Activated naive CD8-positive, alpha-beta T cell (primary cell): Measurements from ENCODE around the gene OLFM4.

Source experiments
- H3K27ac Mint-ChIP-seq: one replicate; pipeline ENCODE4 v1.8.0; 2021; ENCODE audit warnings: mixed read lengths
- H3K27me3 Mint-ChIP-seq: one replicate; pipeline ENCODE4 v1.8.0; 2021; ENCODE audit warnings: mixed read lengths
- H3K36me3 Mint-ChIP-seq: one replicate; pipeline ENCODE4 v1.8.0; 2021; ENCODE audit warnings: mixed read lengths
- H3K4me1 Mint-ChIP-seq: one replicate; pipeline ENCODE4 v1.8.0; 2021; ENCODE audit warnings: low read depth, mixed read lengths
- H3K4me3 Mint-ChIP-seq: one replicate; pipeline ENCODE4 v1.8.0; 2021; ENCODE audit warnings: mild to moderate bottlenecking, mixed read lengths
- H3K9me3 Mint-ChIP-seq: one replicate; pipeline ENCODE4 v1.8.0; 2021; ENCODE audit warnings: low read depth, mixed read lengths

The OLFM4 gene

DNA sequence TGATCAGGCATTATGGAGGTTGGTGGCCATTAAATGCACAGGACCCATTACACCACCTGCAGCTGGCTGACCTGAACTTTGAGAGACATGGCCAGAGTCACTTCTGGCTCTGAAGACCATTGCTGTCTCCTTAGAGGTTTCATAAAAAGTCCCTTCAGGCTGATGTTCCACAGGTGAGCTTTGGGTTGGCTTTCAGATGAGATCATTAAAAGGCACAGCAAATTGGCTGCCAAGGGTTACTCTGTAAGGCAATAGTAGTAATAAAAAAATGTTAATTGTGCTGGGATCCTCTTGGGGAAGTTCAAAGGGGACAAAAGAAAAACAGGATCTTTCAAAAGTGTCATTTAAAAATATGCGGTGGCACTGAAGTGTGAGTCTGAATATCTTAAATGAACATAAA is 4.2 kb downstream of the OLFM4 start:
- H3K27ac Mint-ChIP-seq, result no peak overlapping the region

DNA sequence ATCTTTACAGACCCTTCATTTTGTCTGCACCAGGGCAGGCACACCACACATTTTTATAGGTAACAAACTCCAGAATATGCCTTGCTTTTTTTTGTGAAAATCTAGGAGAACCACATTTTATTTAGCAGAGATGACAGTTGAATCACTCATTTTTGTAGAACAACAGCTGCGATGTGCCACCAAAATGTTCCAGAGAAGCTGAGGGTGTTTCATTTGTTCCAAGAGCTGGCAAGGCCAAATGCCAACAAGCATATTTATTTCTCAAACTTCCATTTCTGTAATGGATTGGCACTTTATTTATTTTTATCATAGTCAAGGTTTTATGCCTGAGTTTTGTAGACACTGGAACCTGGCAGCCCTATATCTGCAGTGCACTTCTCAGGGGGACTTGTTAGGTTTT is 10.4 kb downstream of the OLFM4 start:
- no peak overlapping the region for H3K27ac Mint-ChIP-seq
- H3K36me3 Mint-ChIP-seq, result no peaks in the 10 kb centered on the region
- H3K4me3 Mint-ChIP-seq, result no peak overlapping the region
- H3K27me3 Mint-ChIP-seq, result no peaks in the 10 kb centered on the region
- H3K4me1 Mint-ChIP-seq, result no peaks in the 10 kb centered on the region
- no peaks in the 10 kb centered on the region for H3K9me3 Mint-ChIP-seq

More for the DNA sequence above, 4.2 kb downstream of the OLFM4 start:
- Mint-ChIP-seq H3K36me3 (no peaks in the 10 kb centered on the region), H3K4me3 (no peak overlapping the region), H3K27me3 (peaks cover 3% of the 10 kb centered on the region), H3K4me1 (no peaks in the 10 kb centered on the region), H3K9me3 (no peaks in the 10 kb centered on the region)

DNA sequence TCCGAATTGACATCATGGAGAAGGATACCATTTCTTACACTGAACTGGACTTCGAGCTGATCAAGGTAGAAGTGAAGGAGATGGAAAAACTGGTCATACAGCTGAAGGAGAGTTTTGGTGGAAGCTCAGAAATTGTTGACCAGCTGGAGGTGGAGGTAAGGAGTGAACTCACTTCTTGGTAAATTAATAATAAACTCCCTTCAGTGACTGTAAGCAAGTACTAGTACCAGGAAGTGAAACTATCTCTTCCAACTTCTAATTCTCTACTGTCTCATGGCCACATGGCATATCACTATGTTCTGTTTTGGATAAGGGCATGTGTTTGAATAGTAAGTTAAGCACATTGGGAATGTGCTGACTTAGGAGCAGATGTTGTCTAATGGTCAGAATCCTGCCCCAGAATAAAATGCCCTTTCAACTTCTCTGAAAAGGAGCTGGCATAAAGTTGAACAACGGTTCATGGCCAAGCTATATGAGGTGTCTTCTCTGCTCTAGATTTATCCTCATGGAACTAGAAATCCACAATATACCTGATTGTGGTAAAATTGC is 13.4 kb downstream of the OLFM4 start:
- Mint-ChIP-seq H3K27ac (no peak overlapping the region), H3K4me1 (no peaks in the 10 kb centered on the region), H3K4me3 (no peak overlapping the region), H3K36me3 (no peaks in the 10 kb centered on the region), H3K27me3 (no peaks in the 10 kb centered on the region), H3K9me3 (no peaks in the 10 kb centered on the region)

DNA sequence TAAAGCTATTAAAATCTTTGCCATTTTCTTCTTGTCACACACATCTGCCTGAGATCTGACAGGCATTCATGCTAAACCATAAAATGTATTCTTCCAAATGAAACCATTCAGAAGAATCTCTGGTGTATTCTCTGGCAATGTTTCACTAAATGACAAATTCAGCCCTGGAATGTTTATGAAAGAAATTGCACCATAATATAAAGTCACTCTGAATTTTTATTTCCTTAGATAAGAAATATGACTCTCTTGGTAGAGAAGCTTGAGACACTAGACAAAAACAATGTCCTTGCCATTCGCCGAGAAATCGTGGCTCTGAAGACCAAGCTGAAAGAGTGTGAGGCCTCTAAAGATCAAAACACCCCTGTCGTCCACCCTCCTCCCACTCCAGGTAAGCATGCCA is 14.3 kb downstream of the OLFM4 start:
- Mint-ChIP-seq H3K36me3 (no peaks in the 10 kb centered on the region), H3K4me3 (no peak overlapping the region)

DNA sequence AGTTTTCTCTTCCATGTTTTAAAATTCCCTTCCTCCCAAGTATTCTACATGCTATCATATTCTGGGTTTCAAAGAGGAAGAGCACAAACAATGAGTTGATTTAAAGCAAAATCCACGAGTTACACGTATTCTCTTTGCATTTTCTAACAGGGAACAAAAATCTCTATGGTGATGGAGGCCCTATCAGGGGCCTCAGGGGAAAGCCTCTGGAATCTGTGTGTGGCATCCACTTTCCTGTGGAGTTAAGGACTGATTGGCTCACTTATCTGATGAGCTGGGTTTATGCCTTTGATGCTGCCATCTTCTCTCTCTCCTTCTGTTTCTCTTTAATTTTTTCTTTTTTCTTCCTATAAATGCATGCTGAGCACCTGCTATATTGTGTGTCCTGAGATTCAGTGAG is 14.8 kb downstream of the OLFM4 start:
- no peaks in the 10 kb centered on the region for H3K27me3 Mint-ChIP-seq
- H3K4me1 Mint-ChIP-seq, result no peaks in the 10 kb centered on the region
- no peak overlapping the region for H3K4me3 Mint-ChIP-seq
- H3K36me3 Mint-ChIP-seq, result no peaks in the 10 kb centered on the region
- no peak overlapping the region for H3K27ac Mint-ChIP-seq
- no peaks in the 10 kb centered on the region for H3K9me3 Mint-ChIP-seq

More for the DNA sequence above, 14.3 kb downstream of the OLFM4 start:
- Mint-ChIP-seq H3K4me1 (no peaks in the 10 kb centered on the region), H3K27me3 (no peaks in the 10 kb centered on the region), H3K9me3 (no peaks in the 10 kb centered on the region), H3K27ac (no peak overlapping the region)

GRCh38 chr13:53045189-53045588 is 16.6 kb downstream of the OLFM4 start:
- Mint-ChIP-seq H3K4me1 (no peaks in the 10 kb centered on the region), H3K4me3 (no peak overlapping the region), H3K27me3 (no peaks in the 10 kb centered on the region), H3K9me3 (no peaks in the 10 kb centered on the region), H3K27ac (no peak overlapping the region), H3K36me3 (no peaks in the 10 kb centered on the region)

GRCh38 chr13:53048880-53049279 is 20.3 kb downstream of the OLFM4 start:
- Mint-ChIP-seq H3K27me3 (no peaks in the 10 kb centered on the region), H3K4me1 (no peaks in the 10 kb centered on the region)

GRCh38 chr13:53050151-53050550 is 21.5 kb downstream of the OLFM4 start:
- no peaks in the 10 kb centered on the region for H3K4me1 Mint-ChIP-seq
- H3K9me3 Mint-ChIP-seq, result no peaks in the 10 kb centered on the region
- no peak overlapping the region for H3K27ac Mint-ChIP-seq
- no peak overlapping the region for H3K4me3 Mint-ChIP-seq
- H3K36me3 Mint-ChIP-seq, result no peaks in the 10 kb centered on the region
- no peaks in the 10 kb centered on the region for H3K27me3 Mint-ChIP-seq

More at GRCh38 chr13:53048880-53049279, 20.3 kb downstream of the OLFM4 start:
- Mint-ChIP-seq H3K4me3 (no peak overlapping the region), H3K27ac (no peak overlapping the region), H3K9me3 (no peaks in the 10 kb centered on the region), H3K36me3 (no peaks in the 10 kb centered on the region)

DNA sequence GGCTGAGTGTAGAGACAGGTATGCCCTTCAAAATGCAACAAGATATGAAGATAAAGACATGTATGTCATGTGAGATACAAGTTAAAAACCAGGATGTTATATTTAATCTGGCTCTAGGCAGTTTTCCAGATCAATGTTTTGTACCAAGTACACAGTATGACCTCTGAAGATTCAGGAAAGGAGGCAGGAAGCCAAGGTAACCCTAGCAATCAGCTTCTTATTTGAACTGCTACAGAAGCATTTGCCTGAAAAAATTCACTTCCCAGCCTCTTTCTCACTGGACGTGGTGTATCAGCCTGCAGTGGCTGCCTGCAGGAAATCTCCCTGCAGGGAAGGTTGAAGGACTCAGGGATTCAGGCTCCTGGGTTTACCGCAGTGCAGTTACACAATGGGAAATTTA is 24.1 kb downstream of the OLFM4 start:
- Mint-ChIP-seq H3K27ac (no peak overlapping the region), H3K4me1 (no peaks in the 10 kb centered on the region), H3K36me3 (no peaks in the 10 kb centered on the region), H3K27me3 (no peaks in the 10 kb centered on the region), H3K4me3 (no peak overlapping the region), H3K9me3 (no peaks in the 10 kb centered on the region)

- H3K27me3 Mint-ChIP-seq, result peaks cover 2% of the 10 kb centered on the region
- H3K27ac Mint-ChIP-seq, result no peak overlapping the region
- no peaks in the 10 kb centered on the region for H3K4me1 Mint-ChIP-seq
- H3K9me3 Mint-ChIP-seq, result no peaks in the 10 kb centered on the region
- no peaks in the 10 kb centered on the region for H3K36me3 Mint-ChIP-seq
- no peak overlapping the region for H3K4me3 Mint-ChIP-seq
Observed at GRCh38 chr13:53054569-53054968, 26.0 kb downstream of the OLFM4 start.

DNA sequence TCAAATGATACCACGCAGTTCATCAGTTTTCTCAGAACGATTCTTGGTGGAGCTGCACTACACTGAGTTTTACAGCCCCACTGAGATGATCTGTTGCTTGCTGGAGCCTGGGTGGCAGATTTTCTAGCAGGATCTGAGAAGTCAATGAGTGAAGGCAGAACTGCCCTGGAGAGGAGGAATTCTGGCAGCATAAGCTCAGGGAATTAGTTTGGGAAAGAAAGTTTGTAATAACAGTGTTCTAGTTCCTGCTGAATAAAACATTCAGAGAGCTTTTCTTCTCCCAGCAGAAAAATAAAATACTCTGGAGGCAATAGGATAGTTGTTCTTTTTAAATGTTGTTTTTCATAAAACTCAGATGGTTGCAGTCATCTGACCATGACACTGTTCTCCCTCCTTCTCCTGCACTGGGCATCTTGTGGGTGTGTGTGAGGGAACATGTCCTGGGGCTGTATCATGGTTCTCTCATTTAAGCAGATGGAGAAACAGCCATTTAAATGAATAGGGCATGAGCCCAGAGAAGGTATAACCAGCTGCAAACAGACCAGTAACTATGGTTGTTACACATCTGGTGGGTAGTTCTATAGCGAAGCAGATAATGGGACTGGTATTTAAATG is 29.6 kb downstream of the OLFM4 start:
- Mint-ChIP-seq H3K27me3 (peaks cover 2% of the 10 kb centered on the region), H3K27ac (no peak overlapping the region), H3K4me3 (no peak overlapping the region), H3K36me3 (no peaks in the 10 kb centered on the region), H3K9me3 (no peaks in the 10 kb centered on the region), H3K4me1 (no peaks in the 10 kb centered on the region)

- no peaks in the 10 kb centered on the region for H3K9me3 Mint-ChIP-seq
- H3K4me3 Mint-ChIP-seq, result no peak overlapping the region
- H3K27ac Mint-ChIP-seq, result no peak overlapping the region
- no peaks in the 10 kb centered on the region for H3K4me1 Mint-ChIP-seq
- H3K36me3 Mint-ChIP-seq, result no peaks in the 10 kb centered on the region
- peaks cover 4% of the 10 kb centered on the region for H3K27me3 Mint-ChIP-seq
Observed at GRCh38 chr13:53060840-53061490, 32.4 kb downstream of the OLFM4 start.

DNA sequence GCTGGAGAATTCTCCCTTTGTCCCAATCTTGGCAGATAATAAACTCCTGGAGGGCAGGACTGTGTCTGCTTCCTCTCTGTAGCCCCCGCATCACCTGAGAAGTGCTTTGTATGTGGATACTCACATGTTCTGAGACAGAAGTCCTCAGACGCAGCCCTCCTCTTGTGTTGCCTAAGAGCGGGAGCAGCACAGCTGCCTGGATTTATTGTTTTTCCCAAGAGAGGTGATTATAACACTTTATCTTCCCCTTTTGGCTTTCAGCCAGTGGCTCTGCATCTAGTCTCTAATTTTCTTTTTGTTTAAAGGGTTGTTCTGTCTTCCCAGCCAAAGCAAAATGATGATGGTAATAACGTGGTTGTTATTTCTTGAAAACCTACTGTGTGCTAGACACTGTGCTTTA is 36.1 kb downstream of the OLFM4 start:
- Mint-ChIP-seq H3K27ac (no peak overlapping the region), H3K36me3 (no peaks in the 10 kb centered on the region), H3K27me3 (peaks cover 2% of the 10 kb centered on the region), H3K4me3 (no peak overlapping the region), H3K9me3 (no peaks in the 10 kb centered on the region), H3K4me1 (no peaks in the 10 kb centered on the region)

- Mint-ChIP-seq H3K27me3 (peaks cover 2% of the 10 kb centered on the region), H3K27ac (no peak overlapping the region), H3K36me3 (no peaks in the 10 kb centered on the region), H3K4me1 (no peaks in the 10 kb centered on the region), H3K9me3 (no peaks in the 10 kb centered on the region), H3K4me3 (no peak overlapping the region)
Observed at GRCh38 chr13:53066411-53066810, 37.8 kb downstream of the OLFM4 start.

DNA sequence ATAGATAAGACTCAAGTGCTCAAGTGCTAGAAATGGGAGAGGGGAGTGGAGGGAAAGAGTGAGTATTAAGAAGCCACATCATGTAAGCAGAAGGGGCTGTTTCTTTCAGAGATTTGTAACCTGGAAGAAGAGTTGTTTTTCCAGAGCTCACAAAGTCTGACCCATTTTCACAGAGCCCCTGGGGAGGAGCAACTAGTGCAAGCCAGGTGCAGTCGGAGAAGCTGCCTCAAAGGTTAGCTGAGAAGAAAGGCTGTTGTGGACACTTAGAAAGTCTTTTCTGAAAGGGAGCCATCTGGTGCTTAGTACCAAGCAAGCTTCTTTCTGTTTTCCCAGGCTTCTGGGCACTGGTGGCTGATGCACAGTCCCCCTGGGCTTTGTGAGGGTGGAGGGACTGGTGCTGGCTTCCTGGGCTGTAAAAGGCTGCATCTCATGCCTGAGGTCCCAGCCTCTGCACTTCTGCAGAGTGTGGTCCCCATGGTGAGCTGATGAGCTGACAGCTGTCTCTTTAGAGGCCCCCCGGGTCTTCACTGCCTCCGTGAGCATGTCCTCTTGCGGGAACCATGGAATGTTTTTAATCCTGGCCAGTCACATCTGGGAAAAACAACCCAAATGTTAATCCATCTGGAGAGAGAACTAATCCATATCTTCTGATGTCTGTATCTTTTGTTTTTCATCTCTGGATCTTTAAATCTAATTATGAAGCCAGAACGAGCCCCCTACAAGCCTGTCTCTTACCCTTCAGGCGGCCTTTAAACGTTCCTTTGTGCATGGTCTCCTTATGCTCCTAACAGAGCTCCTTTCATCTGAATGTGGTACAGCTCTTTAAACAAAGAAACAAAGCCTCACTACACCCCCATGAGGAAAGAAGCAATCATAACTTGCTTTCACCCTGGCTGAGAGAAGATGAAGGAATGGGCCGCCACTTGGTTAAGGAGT is 40.2 kb downstream of the OLFM4 start:
- Mint-ChIP-seq H3K4me3 (no peak overlapping the region), H3K36me3 (no peaks in the 10 kb centered on the region), H3K9me3 (no peaks in the 10 kb centered on the region), H3K27me3 (peaks cover 2% of the 10 kb centered on the region), H3K4me1 (no peaks in the 10 kb centered on the region), H3K27ac (no peak overlapping the region)
